HFF-Myc (cell line): ENCODE results near the gene DMRTB1.

Experiments
- DNase-seq: peaks from one replicate; pipeline ENCODE4 v3.0.0-alpha.2; 2011; ENCODE audit warnings: low read depth; ENCODE audit errors: extremely low read depth
- H3K4me3 ChIP-seq: replicated peaks from 2 replicates; pipeline ENCODE4 v1.5.1; 2011; ENCODE audit warnings: low read depth, mild to moderate bottlenecking, control low read depth, low read length
- TF ChIP-seq, protein P1 (sequence below): IDR thresholded peaks from 2 replicates; pipeline ENCODE4 v1.5.1; 2012; ENCODE audit warnings: mild to moderate bottlenecking, low read depth, low read length, control low read depth; ENCODE audit errors: missing control alignments

Gene DMRTB1

GRCh38 chr1:53508056-53508990, 49.1 kb downstream of the DMRTB1 start:
- no peak for DNase-seq
- TF ChIP-seq, protein P1, sequence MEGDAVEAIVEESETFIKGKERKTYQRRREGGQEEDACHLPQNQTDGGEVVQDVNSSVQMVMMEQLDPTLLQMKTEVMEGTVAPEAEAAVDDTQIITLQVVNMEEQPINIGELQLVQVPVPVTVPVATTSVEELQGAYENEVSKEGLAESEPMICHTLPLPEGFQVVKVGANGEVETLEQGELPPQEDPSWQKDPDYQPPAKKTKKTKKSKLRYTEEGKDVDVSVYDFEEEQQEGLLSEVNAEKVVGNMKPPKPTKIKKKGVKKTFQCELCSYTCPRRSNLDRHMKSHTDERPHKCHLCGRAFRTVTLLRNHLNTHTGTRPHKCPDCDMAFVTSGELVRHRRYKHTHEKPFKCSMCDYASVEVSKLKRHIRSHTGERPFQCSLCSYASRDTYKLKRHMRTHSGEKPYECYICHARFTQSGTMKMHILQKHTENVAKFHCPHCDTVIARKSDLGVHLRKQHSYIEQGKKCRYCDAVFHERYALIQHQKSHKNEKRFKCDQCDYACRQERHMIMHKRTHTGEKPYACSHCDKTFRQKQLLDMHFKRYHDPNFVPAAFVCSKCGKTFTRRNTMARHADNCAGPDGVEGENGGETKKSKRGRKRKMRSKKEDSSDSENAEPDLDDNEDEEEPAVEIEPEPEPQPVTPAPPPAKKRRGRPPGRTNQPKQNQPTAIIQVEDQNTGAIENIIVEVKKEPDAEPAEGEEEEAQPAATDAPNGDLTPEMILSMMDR = no peak
- H3K4me3 ChIP-seq = no peak overlapping the region

DNA sequence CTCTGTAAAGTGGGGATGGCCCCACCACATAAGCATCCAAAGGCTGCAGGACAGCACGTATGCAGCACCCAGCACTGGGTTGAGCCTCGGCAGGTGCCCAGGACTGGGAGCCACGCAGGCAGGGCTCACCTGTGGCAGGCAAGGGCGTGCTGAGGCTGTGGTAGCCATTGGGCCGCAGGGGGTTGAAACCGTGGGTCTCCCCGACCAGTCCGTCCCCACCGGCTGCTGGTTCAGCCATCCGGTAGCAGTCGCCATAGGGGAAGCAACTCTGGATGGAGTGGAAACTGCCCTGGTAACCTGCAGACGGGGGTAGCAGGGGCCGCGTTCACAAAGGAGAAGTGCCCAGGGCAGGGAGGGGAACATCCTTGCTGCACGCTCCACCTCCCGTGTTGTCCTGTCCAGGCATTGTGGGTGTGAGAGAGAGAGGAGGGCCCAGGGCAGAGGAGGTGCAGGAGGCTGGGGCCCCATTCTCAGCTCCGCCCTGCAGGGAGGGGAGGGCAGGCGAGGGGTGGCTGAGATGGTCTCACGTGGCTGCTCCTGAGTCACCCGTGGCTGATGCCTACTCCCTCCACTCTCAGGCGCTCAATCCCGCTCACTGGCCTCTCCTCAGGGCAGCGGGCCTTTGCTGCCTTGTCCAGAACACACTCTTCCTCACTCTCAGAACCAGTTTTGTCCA, 49.9 kb downstream of the DMRTB1 start:
- TF ChIP-seq, protein P1 = no peak

DNA sequence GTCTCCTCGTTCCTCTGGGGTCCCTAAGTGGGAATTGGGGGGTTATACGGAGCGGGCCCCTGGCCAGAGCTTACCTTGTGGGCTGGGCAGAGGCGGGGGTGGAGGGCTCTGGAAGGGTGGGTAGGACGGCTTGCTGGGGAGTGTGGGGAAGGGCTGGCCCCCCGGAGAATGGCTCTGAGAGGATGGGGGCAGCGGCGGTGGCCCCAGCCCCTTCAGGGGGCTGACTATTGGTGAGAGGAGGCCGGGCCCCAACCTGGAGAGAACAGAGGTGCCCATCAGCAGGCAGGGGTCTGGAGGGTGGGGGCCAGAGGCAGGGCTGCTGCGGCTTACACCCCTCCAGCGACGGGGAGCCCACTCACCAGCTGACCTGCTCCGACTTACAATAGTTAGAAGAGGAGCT, 50.6 kb downstream of the DMRTB1 start:
- H3K4me3 ChIP-seq = no peak overlapping the region
- no peak for DNase-seq
- TF ChIP-seq, protein P1 = no peak

More for the DNA sequence above, 49.9 kb downstream of the DMRTB1 start:
- H3K4me3 ChIP-seq = no peak overlapping the region
- DNase-seq = no peak

GRCh38 chr1:53510215-53510614, 51.0 kb downstream of the DMRTB1 start:
- DNase-seq = no peak
- no peak overlapping the region for H3K4me3 ChIP-seq
- TF ChIP-seq, protein P1 = no peak

DNA sequence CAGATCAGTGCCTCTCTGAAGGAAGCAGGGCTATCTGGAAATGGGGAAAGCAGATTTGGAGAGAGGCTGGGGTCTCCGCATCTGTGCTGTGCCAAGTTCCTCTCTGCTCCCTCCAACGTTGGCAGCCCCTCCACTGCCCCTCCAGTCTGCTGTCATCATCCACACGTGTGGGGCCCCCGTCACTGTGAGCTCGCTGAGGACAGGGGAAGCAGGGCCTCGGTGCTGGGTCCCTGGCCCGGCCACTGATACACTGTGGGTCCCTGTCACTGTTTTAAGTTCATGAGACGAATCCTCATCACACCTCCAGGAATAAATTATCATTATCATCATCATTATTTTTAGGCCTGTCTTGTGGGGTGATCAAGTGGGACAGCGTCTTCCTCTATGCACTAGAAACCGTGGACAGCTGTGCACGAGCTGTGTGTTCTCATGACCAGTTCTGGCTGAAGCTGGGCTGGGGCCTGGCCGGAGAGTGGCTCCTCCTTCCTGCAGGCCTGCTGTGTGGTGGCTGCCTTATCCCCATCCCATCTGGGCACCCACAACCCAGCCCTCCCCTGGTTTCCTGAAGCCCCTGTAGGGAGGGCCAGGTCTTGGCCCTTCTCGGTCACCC, 52.2 kb downstream of the DMRTB1 start:
- no peak overlapping the region for H3K4me3 ChIP-seq
- DNase-seq = no peak
- TF ChIP-seq, protein P1 = no peak

DNA sequence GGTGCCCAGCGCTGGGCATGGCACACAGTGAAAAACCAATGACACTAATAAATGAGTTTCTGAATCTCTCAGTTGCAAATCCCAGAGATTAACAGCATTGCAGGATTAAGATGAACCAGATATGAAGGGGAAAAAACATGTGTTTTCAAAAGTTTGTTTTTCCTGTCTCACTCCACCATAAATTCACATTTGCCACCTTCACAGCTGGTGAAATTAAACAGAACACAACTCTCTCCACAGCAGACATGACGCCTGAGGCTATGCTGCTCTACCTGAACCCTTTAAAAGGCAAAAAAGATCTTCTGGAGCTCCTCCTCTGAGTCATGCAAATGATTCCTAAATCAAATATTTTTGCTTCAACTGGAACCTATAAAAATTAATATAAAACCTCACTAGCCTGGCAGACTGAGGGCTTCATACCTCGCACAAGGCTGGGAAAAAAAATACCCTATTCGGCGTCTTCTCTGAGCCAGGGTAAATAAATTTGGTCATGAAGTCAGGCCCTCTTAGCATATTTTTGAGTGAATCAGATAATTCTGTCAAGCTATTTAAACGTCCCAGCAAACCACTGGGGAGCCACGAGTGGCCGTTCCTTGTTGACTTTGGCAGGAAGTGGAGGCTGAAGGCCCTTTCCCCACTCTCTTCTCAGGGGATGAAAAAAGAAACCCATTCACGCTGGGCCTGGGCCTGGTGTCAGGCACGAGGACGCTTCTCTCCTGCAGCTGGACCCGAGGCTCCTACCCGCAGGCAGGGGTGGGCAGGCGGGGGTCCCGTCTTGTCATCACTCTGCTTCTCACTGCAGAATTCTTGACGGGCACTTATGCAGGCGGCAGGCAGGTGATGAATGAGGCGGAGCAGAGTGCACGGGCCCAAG, 53.0 kb downstream of the DMRTB1 start:
- TF ChIP-seq, protein P1 = no peak
- no peak overlapping the region for H3K4me3 ChIP-seq
- DNase-seq = peak; percentile 32
